ENCODE results near the gene OTOP2.

DNA sequence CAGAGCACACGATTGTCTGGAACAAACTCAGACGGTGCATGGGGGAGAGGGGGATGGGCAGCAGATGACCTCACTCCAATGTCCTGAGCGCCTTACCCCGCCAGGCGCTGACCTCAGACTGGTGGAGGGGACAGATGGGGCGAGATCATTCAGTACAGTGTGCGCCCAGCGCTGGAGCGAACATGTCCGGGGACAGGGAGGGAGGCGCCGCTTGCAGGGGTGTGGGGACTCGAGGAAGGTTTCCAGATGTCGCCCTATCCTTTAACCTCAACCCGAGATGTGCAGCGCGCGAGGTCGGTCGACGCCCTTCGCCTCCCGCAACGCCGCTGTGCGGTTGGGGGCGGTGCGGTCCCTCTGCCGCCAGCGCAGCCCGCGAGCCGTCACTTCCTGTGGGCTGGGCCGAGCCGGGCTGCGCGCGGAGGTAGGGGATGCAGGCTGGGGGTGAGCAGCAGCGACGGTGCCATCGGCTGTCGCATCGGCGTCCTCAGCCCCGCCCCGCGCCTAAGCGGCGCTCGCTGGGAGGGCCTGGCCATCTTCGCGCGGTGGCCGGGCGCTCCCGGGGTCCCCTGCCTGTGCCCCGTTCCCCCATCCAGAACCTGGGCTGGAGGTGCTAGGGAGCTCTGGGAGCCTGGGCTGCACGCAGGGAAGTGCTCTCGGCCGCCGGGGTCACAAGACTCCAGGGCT, 58.0 kb downstream of the OTOP2 start:
- peak; percentile 90 for TF ChIP-seq POLR2AphosphoS5 (IDR thresholded peaks at IDR 0.05; ENCODE audit: borderline replicate concordance, low read depth, low read length)
- TF ChIP-seq EZH2 (IDR thresholded peaks at IDR 0.05), result no peak
- peak; percentile 53 for TF ChIP-seq FOXP2 (optimal IDR thresholded peaks at IDR 0.05; ENCODE audit: control extremely low read depth, extremely low read length, insufficient read depth)
